Head of caudate nucleus (tissue), 42 donors: ENCODE results near the gene STBD1.
"Not testable (repeated sequence)": the region's sequence is repeated elsewhere in the genome, so short reads cannot be mapped to it uniquely, and the experiment has no call there.

Experiments used
- DNase-seq, 42 donors: peaks; one replicate each; pipeline versions ENCODE4 v3.0.0 to v3.0.0-alpha.2; 2020 to 2021; ENCODE audit warnings: mixed read lengths in 7 of 42
- intact Hi-C: fragments of 100-400 bp; cut with DNase I; formaldehyde crosslinking; loops from one replicate; pipeline ENCODE4 v1.15.0; 2022

STBD1 gene

GRCh38 chr4:76281594-76281993 lies 24.9 kb upstream of the STBD1 start:
- DNase-seq, intact Hi-C loops: not testable (repeated sequence)

GRCh38 chr4:76282941-76283689 lies 23.4 kb upstream of the STBD1 start:
- intact Hi-C loops = no loop called here
- DNase-seq = no peak

- no peak for DNase-seq
These were observed 22.6 kb upstream of the STBD1 start for GRCh38 chr4:76283900-76284299.

GRCh38 chr4:76287811-76288210 lies 18.7 kb upstream of the STBD1 start:
- intact Hi-C loops, DNase-seq: not testable (repeated sequence)

More at GRCh38 chr4:76283900-76284299, 22.6 kb upstream of the STBD1 start:
- intact Hi-C loops = no loop called here

GRCh38 chr4:76292730-76293129 lies 13.8 kb upstream of the STBD1 start:
- intact Hi-C loops = no loop called here
- no peak for DNase-seq

DNA sequence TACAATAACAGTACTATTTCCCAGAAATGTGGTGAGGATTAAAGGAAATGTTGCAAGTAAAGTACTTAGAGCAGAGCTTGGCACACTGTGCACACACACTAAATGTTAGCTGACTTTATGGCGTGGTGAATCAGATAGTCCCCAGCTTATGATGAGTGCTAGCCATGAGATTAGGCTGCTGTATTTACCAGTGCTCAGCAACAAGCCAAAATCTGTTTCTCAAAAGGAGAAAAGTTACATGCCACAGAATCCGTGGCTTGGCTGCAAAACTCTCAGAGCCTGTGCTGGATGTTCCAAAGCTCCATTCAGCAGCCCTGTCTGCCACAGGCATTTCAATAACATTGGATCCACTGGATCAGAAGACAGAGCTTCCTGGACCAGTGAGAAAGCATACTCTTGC lies 12.8 kb upstream of the STBD1 start:
- intact Hi-C loops = no loop called here
- no peak for DNase-seq

DNA sequence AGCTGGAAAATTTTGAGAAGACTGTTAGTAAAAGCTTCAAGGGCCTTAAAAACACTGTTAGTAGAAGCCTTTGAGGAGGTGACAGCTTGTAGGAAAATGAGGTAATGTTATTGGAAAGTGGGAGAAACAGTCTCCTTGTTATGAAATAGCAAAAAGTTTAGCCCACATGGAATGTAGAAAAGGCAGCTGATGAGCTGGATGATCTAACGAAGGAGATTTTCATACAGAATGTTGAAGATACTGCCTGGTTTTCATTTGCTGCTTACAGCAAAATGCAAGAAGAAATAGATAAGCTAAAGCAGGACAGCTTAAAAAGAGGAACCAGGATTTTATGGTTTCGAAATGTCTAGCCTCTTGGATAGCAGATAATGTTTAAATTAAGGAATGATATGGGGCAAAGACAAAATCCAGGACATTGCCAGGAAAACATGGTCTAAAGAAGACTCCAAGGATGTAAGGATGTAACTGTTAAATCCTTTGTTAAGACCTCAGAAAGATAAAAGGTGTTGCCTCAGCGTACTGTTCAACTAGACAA lies 10.2 kb upstream of the STBD1 start:
- intact Hi-C loops = no loop called here
- no peak for DNase-seq

- intact Hi-C loops = no loop called here
- no peak for DNase-seq
These were observed 8.3 kb upstream of the STBD1 start for GRCh38 chr4:76298227-76298626.

DNA sequence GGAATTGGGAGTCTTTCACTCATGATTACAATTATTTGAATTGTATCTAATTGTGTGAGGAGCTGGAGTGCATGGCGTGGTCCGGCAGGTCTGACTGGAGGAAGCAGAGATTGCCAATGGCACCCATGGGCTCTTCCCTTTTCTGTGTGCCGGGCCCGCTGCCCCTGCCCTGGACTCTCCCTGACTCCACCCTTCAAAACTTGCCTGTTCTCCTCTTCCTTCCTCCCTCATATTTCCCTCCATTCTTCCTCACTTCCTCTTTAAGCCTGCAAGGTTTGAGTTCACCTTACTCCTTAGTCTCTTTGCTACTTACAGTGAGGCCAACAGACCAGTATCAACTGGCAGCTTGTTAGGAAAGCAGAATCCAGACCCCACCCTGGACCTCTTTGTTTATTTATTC lies 6.5 kb upstream of the STBD1 start:
- intact Hi-C loops = no loop called here
- no peak for DNase-seq

GRCh38 chr4:76301068-76301774 lies 5.3 kb upstream of the STBD1 start:
- intact Hi-C loops = no loop called here
- DNase-seq = no peak

DNA sequence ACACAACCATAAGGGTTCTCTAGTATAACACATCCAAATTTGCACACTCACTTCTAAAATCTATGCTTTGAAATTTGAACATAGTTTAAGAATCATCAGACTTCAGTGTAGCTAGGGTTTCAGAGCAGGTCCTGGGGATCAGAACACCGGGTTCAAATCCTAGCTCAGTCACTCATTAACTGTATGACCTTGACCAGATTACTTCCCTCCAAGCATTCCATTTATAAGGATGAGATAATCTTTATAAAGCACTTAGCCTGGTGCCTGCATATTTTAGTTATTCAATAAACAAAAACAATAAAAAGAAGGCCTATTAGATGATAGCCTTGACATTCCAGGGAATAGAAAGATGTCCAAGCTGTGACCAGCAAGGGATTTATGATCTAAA lies 4.8 kb upstream of the STBD1 start:
- intact Hi-C loops = no loop called here
- no peak for DNase-seq

- intact Hi-C loops = no loop called here
- no peak for DNase-seq
These were observed 3.6 kb upstream of the STBD1 start for GRCh38 chr4:76302826-76303438.

DNA sequence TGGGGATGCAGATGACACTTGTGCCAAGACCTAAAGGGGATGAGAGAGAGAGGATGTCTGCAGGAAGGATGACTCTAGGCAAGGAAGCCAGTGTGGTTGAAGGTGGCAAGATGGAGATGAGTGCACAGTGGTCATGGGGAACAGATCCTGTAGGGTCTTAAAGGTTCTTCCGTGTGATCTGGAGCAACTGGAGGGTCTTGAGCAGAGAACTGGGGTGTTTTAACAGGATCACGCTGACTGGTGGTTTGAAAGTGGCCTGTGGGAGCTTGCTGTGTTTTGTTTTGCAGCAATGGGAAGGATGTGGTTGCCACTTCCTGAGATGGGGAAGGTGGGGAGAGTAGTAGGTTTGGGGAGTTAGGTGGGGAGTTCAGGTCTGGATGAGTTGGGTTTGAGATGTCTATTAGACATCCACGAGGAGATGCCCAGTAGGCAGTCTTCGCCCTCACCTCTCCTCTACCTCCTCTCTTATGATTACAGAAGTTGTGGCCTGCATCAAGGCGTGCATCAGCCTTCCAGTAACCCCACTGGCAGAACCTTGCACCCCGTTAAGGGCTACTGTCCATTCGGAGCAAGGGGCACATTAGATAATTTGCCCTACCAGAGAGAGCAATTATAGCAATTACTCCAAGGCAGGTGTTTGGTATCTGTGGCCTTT lies 1.4 kb upstream of the STBD1 start:
- DNase-seq = no peak
- intact Hi-C loops = no loop called here

- intact Hi-C loops = no loop called here
These were observed 538 bp downstream of the STBD1 start for GRCh38 chr4:76306882-76307659.

DNA sequence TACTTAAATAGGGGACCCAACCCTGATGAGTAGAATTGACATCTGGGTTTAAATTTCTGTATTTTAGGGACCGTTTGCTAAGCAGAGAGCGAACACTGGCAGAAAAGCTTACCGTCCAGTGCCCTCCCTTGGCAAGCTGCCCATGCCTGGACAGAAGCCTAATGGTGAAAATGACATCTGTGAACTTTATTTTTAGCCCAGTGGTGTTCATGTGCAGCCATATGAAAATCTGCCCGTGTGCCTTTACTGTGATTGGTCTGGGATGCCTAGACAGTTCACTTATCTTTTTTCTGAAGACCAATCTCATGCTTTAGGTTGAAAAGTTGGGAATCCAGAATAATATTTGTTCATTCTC lies 1.1 kb downstream of the STBD1 start:
- no peak for DNase-seq
- intact Hi-C loops = no loop called here

More at GRCh38 chr4:76306882-76307659, 538 bp downstream of the STBD1 start:
- DNase-seq = peak in 38 of 42 donors; percentile 18 to 74 (median 46)

- intact Hi-C loops = no loop called here
- peak in 1 of 42 donors; percentile 2 for DNase-seq
These were observed 2.0 kb downstream of the STBD1 start for GRCh38 chr4:76308548-76308947.

DNA sequence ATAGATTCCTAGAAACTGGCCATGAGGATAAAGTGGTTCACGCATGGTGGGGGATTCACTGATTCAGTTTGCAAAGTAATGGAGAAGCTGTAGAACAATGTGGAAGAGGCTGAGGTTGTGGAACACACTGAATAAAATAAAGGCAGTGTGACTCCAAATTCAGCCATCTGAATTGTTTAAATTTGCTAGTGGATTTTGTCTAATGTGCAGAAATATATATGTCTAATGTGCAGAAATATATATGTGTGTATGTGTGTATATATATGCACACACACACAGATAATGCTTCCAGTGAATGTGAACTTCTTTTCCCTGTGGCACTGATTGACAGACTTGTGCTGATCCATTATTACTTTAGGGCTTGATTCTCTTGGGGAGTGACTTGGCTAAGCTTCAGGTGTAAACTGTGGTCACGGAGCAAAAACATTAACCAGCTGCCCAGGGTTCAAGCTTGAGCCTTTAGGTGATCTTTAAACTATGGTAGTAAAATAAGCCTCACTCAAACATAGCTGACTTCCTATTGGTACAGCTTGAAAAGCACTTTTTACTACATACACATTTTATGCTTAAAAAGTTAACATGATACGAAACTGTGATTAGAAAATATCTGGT lies 3.5 kb downstream of the STBD1 start:
- intact Hi-C loops = no loop called here
- no peak for DNase-seq

DNA sequence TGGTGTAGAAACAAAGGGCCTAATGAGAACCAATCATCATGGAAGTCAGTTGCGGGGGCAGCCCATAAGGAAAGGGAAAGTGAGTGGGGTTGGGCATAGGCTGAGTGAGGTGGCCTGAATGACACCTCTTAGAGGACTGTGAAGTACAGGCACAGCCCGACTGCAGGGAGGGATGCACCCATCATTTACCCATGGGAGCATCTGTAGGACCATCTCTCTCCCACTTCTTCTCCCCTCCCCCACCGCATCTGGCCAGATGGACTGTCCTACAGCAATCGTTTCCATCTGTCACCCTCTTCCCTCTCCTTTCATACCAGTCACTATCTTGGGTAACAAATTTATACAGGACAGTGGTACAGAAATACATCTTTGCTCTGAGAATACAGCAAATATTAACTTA lies 4.2 kb downstream of the STBD1 start:
- no peak for DNase-seq
- intact Hi-C loops = no loop called here
